Measurements from ENCODE around the gene INPP5A.

DNA sequence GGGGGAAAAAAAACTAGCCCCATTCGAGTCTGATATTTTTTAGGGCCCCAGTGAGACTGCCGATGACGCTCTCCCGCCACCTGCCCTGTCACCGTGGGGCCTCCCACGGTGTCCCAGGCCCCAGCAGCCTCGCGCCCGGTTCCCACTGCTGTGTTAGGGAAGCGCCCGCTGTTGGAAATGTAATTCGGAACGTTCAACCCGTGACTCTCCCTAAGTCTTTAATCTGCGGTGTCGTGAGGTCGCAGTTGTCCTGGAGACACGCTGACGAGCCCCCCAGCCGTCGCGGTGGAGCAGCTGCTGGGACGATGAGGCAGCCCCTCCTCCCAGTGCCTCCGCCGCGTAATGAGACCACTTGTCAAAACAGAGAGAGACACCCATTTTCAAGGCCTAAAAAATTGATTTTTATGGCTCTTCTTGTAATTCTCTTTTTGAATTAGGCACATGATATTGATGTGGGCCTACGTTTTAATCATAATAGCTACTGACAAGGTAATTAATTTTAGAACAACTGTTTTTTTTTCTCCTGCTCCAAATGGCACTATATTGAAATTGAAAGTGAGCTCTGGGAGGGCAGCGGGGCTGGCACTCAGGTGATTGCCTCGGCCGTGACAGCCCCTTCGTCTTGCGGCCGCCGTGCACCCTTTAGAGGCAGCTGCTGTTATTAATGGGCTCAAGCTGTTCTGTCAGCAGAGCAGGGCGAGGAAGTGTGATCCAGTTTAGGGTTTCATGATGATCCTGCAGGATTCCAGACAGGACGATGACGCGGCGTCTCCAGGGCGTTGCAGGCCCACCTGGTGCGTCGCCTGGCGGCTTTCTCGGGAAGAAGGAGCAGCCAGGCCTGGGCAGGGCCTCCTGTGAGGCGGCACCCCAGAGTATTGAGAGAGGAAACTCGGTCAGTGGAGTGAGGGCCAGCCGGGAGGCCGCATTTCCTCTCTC, 185.1 kb downstream of the INPP5A start:
- TF ChIP-seq TP53 (CRISPR knock-in tag; conservative IDR thresholded peaks at IDR 0.05) (no peak), TEAD2 (CRISPR knock-in tag; IDR thresholded peaks at IDR 0.05) (no peak), PLRG1 (conservative IDR thresholded peaks at IDR 0.05) (no peak), ZNF451 (CRISPR knock-in tag; IDR thresholded peaks at IDR 0.05) (no peak), POLR2AphosphoS5 (IDR thresholded peaks at IDR 0.05; ENCODE audit: low read depth, low read length) (no peak), TCF12 (IDR thresholded peaks at IDR 0.05) (no peak), TCF12 (CRISPR knock-in tag; IDR thresholded peaks at IDR 0.05) (no peak), YY1 (IDR thresholded peaks at IDR 0.05; ENCODE audit: insufficient read depth, insufficient replicate concordance, low read depth, low read length) (no peak), ZBTB4 (CRISPR knock-in tag; IDR thresholded peaks at IDR 0.05; ENCODE audit: borderline replicate concordance) (no peak), ZBTB42 (CRISPR knock-in tag; IDR thresholded peaks at IDR 0.05) (no peak), ZNF615 (CRISPR knock-in tag; IDR thresholded peaks at IDR 0.05; ENCODE audit: borderline replicate concordance) (no peak)
- TF ChIP-seq, protein P1, sequence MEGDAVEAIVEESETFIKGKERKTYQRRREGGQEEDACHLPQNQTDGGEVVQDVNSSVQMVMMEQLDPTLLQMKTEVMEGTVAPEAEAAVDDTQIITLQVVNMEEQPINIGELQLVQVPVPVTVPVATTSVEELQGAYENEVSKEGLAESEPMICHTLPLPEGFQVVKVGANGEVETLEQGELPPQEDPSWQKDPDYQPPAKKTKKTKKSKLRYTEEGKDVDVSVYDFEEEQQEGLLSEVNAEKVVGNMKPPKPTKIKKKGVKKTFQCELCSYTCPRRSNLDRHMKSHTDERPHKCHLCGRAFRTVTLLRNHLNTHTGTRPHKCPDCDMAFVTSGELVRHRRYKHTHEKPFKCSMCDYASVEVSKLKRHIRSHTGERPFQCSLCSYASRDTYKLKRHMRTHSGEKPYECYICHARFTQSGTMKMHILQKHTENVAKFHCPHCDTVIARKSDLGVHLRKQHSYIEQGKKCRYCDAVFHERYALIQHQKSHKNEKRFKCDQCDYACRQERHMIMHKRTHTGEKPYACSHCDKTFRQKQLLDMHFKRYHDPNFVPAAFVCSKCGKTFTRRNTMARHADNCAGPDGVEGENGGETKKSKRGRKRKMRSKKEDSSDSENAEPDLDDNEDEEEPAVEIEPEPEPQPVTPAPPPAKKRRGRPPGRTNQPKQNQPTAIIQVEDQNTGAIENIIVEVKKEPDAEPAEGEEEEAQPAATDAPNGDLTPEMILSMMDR (CRISPR knock-in tag; IDR thresholded peaks at IDR 0.05), result no peak
- TF ChIP-seq, protein P2, sequence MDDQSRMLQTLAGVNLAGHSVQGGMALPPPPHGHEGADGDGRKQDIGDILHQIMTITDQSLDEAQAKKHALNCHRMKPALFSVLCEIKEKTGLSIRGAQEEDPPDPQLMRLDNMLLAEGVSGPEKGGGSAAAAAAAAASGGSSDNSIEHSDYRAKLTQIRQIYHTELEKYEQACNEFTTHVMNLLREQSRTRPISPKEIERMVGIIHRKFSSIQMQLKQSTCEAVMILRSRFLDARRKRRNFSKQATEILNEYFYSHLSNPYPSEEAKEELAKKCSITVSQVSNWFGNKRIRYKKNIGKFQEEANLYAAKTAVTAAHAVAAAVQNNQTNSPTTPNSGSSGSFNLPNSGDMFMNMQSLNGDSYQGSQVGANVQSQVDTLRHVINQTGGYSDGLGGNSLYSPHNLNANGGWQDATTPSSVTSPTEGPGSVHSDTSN (CRISPR knock-in tag; IDR thresholded peaks at IDR 0.05; ENCODE audit: borderline replicate concordance), result no peak

All from HepG2 (cell line).